ENCODE data around the gene USP24.
"Not testable (repeated sequence)": the region's sequence is repeated elsewhere in the genome, so short reads cannot be mapped to it uniquely, and the experiment has no call there.

Gene USP24

DNA sequence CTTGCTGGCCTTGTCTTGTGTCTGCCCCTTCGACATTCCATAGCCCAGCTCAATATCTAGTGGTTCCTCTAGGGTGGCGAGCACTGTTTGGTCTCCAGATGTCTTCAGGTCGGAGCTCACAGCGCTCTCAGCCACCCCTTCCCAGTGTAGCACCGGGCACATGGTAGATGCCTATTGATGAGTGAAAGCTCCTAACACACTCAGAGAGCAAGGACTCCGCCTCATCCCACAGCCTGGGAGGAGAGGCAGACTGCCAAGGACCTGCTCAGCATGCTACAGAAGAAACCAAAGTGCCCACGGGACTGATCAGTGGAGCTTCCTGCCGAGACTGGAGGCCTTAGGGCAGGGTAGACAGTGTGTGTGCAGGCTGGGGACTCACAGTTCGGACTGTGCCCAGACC is 164.9 kb downstream of the USP24 start:
- no peak for DNase-seq

DNA sequence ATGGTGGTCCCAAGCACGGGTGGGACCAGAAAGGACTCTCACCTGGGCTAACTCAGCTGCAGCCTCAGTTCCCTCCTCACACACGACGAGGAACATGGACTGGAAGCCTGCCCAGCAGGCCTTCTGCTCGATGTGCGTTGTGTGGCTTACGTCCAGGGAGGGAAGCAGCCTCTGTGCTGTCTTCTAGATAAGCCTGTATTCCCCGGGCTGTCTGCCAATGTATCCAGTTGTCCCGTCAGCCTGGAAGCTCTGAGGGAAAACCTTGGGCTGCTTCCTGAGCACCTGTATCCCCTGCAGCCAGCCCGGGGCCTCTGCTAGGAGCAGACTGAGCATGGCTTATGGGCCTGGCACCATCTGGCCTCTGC is 165.3 kb downstream of the USP24 start:
- DNase-seq, result no peak

DNA sequence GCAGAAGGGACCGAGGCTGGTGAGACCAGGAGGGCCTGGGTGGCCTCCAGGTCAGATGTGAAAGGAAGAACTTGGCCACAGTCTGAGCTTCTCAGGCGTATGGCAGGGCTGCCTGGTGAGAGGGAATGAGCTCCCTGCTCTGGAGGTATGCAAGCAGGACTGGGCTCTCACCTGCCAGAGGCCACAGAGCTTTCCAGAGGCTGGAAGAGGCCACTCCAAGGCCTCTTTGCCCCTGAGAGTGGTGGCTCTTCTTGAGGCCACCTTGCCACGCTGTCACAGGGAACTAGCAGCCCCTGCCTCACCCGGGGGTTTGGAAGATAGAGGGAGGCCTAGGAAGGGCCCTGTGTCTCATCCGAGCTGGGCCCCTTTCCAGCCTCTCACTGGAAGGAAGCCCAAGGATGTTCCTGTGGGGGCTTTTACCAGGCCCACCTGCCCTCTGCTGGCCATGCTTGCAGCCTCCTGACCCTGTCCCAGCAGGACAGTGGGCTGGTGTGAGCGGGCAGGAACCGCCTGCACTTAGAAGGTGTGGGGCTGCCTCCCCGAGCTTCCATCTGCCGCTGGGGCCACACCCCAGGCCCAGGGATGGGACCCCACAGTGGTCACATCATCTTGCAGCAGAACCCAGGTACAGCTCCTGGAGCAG is 165.8 kb downstream of the USP24 start:
- DNase-seq, result no peak

DNA sequence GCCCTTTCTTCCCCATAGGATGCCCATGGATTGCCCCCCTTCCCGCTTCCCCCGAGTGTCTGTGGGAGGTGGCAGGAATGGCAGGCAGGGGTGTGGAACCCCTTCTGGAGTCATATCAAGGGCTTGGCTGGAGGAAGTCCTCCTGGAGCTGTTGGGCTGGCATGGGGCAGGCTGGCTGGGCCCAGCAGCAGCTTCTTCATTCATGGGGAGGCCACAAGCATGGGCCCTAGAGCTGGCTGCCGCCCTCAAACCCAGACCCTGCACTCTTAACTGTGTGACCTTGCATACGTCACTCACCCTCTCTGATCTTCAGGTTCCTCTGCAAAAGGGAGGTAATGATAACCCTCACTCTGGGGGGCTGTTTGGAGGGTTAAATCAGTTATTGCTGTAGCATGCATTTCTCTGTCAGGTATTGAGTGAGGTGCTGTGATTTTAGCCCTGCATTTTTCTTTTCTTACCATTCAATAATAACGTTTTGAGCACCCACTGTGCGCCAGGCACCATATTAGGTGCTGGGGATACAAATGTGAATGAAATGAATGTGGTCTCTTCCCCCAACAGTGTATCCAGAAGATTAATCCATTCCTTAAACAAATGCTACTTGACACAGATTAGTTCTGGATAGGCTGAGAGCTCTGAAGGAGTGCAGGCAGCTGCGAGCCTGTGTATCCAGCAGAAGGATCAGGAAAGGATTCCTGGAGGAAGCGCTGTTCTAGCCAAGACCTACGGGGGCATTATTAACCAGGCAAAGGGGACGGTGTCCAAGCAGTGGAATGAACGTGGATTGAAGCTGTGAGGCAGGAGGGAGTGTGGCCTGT is 166.5 kb downstream of the USP24 start:
- no peak for DNase-seq

DNA sequence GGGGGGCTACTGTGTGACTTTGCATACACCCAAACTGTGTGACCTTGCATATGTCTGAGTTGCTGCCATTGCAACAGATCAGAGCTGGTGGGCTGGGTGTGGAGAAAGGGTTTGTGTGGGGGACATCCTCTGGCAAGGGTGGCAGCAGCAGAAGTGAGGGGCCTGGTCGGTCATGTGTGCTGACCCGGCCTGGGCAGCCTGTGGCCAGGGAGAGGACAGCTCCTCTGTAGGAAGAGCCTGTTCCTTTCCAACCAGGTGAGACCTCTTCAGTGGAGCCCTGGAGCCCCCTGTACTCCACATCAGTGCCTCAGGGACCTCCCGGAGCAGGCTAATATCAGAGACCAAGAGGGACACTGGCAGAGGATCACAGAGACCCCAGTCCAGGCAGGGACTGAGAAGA is 167.6 kb downstream of the USP24 start:
- no peak for DNase-seq

DNA sequence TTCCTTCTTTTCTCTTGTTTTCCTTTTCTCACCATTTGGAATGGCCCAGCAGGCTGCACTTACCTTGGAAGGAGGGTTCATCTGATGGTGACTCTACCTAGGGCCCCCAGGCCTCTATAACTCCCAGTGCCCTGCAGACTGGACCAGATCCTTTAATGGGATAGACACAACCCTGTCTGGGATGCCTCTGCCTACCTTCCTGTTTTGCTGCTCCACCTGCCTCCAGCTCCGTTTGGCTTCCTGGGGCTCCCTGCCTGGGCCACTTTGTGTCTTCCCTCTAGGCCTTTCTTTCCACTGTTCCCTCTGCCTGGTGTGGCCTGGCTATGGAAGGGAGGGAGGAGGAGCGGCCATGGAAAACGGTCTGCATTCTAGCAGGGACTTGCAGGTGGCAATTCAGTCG is 168.3 kb downstream of the USP24 start:
- no peak for DNase-seq

DNA sequence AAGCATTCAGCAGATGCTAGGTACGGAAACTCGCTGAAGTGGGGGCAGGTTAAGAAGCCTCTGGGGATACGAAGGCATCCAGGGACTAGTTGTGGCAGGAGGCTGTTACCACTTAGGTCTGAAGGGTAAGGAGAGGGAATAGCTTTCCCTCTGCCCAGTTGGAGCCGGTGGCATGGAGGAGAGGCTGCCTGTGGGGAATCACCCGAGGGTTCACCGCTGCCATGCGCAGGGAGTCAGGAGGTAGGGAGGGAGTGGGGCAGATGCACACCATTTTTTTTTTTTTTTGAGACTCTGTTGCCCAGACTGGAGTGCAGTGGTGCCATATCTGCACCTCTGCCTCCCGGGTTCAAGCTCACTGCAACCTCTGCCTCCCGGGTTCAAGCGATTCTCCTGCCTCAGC is 169.7 kb downstream of the USP24 start:
- DNase-seq, result no peak

DNA sequence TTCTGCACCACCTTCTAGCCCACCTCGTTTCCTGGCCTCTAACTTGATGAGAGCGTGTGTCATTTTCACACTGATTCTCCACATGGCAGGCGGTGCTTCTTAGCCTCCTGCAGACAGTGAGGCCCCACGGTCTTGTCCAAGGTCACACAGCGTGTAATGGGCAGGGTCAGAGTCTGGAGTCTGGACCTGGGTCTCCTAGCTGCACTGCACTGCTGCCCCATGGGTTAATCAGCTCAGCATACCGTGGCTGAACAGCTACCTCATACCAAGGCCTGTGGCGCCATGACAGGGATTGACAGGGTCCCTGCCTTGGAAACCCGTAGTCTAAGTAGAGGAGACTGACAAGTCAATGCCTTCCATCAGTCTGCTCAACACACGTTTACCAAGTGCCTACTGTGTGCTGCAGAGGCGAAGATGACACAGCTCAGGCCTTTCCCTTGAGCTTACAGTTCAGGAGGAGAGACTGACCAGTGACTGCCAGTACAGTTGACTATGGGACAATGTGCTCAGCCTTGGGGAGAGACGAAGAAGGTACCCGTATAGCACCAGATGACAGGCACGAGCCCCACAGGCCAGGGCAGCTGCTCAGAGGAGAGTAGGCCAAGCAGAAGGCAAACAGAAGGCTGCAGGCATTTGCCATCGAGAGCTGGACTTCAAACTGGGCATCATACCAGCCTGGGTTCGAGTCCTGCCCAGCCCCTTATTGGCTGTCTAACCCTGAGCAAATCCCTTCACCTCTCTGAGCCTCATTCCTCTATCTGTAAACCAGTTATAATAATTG is 170.4 kb downstream of the USP24 start:
- no peak for DNase-seq

DNA sequence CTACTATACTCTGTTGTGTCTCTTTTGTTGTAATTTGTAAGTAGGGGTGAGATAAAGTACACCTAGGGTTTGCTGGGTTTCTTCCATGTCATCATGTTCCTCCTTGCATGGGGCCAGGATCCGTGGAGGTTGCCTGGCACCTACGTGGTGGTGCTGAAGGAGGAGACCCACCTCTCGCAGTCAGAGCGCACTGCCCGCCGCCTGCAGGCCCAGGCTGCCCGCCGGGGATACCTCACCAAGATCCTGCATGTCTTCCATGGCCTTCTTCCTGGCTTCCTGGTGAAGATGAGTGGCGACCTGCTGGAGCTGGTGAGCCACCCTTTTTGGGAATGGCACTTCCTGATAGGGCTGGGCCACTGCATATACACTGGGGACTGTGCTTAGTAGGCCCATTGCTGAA is 171.4 kb downstream of the USP24 start:
- no peak for DNase-seq

DNA sequence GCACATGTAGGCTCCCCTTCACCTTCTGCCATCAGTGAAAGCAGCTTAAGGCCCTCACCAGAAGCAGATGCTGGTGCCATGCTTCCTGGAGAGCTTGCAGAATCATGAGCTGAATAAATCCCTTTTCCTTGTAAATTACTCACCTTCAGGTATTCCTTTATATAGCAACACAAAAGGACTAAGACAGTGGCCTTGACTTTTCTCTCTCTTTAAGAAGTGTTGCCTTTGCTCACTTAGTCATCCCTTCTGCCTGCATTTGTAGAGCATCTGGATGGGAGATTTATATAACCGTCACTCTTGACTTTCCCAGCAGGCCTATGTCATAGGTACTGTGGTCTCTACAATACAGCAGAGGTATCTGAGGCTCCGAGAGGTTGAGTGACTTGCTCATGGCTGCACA is 172.2 kb downstream of the USP24 start:
- no peak for DNase-seq

DNA sequence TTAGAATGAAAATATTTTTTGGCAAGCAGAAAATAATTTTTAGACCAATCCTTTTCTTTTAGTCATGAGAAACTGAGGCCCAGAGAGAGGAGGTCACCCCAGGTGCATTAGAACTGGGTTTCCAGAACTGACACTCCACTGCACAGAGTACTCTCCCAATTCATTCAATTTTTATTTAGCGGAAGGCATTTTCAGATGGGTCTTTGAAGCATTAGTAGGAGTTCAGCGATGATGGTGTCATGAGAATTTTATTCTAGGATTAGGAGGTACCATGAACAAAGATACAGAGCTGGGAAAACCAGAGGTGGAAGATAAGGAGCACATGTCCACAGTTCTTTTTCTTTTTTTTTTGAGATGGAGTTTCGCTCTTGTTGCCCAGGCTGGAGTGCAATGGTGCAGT is 173.6 kb downstream of the USP24 start:
- no peak for DNase-seq

DNA sequence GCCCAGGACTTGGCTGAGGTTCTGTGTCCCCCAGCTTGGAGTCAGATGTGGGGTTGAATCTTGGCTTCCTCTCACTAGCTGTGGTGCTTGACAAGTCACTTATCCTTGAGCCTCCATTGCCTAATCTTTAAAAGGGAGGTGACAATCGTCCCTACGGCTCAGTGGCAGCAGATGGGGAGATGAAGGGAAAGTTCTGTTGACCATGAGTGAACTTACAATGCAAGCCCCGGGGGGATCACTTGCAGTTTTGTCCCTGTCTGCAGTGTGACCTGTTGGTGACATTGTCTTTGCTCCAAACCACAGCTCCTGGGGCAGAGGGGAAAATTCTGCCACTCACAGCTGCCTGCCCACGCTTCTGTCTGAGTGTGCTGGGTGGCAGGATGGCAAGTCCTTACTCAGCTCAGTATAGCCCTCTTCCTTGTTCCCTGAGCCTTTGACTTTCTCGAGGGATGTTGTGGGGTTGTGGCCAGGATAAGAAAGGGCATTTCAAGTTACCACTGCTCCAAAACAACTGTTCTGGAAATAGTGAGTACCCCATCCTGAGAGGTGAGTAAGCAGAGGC is 174.2 kb downstream of the USP24 start:
- DNase-seq, result no peak

DNA sequence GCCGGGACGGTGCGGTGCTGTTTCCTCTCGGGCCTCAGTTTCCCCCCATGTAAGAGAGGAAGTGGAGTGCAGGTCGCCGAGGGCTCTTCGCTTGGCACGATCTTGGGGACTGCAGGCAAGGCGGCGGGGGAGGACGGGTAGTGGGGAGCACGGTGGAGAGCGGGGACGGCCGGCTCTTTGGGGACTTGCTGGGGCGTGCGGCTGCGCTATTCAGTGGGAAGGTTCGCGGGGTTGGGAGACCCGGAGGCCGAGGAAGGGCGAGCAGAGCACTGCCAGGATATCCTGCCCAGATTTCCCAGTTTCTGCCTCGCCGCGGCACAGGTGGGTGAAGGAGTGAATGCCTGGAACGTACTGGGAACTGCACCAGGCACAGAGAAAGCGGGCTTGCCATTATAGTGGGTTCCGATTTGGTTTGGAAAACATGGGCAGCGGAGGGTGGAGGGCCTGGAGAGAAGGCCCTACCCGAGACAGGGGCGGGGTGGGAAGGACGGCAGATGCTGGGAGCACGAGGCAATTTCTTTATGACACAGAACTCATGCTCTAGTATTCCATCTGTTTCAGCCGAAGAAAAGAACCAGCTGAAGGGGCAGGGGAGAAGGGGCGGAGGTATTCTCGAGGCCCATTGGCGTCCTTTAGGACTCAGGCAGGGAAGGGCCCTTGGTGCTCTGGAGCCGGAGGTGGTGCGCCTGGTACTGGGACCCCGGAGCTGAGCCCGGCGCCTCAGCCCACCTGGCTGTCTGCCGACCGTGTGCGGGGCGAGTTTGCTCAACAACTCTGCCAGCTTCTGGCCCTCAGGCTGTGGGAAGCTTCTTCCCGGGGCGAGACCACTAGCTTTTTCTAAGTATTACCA is 174.9 kb downstream of the USP24 start:
- DNase-seq, result no peak

DNA sequence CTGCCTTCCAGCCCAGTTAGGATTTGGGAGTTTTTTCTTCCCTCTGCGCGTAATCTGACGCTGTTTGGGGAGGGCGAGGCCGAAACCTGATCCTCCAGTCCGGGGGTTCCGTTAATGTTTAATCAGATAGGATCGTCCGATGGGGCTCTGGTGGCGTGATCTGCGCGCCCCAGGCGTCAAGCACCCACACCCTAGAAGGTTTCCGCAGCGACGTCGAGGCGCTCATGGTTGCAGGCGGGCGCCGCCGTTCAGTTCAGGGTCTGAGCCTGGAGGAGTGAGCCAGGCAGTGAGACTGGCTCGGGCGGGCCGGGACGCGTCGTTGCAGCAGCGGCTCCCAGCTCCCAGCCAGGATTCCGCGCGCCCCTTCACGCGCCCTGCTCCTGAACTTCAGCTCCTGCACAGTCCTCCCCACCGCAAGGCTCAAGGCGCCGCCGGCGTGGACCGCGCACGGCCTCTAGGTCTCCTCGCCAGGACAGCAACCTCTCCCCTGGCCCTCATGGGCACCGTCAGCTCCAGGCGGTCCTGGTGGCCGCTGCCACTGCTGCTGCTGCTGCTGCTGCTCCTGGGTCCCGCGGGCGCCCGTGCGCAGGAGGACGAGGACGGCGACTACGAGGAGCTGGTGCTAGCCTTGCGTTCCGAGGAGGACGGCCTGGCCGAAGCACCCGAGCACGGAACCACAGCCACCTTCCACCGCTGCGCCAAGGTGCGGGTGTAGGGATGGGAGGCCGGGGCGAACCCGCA is 175.7 kb downstream of the USP24 start, which contains the start of gene PCSK9:
Gene PCSK9, plus strand, starts transcription at position 207 of the 741 bp plus-strand sequence. Its CDS starts 290 bp downstream, at position 497.
- DNase-seq, result peak; percentile 73

DNA sequence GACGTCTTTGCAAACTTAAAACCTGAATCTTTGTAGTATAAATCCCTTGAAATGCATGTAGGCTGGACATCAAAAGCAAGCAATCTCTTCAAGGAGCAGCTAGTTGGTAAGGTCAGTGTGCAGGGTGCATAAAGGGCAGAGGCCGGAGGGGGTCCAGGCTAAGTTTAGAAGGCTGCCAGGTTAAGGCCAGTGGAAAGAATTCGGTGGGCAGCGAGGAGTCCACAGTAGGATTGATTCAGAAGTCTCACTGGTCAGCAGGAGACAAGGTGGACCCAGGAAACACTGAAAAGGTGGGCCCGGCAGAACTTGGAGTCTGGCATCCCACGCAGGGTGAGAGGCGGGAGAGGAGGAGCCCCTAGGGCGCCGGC is 176.2 kb downstream of the USP24 start:
- no peak for DNase-seq

DNA sequence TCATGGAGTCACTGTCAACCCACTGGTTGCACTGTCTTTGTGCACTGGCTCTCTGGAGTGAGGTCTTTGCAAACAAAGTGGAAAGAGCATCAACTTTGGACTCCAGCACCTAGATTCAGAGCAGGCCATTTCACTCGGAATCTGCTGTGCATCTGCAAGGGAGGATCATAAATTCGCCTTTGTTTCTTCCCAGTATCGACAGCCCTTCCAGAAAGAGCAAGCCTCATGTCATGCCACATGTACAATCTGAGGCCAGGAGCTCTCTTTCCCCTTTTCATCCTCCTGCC is 176.7 kb downstream of the USP24 start:
- DNase-seq, result no peak

DNA sequence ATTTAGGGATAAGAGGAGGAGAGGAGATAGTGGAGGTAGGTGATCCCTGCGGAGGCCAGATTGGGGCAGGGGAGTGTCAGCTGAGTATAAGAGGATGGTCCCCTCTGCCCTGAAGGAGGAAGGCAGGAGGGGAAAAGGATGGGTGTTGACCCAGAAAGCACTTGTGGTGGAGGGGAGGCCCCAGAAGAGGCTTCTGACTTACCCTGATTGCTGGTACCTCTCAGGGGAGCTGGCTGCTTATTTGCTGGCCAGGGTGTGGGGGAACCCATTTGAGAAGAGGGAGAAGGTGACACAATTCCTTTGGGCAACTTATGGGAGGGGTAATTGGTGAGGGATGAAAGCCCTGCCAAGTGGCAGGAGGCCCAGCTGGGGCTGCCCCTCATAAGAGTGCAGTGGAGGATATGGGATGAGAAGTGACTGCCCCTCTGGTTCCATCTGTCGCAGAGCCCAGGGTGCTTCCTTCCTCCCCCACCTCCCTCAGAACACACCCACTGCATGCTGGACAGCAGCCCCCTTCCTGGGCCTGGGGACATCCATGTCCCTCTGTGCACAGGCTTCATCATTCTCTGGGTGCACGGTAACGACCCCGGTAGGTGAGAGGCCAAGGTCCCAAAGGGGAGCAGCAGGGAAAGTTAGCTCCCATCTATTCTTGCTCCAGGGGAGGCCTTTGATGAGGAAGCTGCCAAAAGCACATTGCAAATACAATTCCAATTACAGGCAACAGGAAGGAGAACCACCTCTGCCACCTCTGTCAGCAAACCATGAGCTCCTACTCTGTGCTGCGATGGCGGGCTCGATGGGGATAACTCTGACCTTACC is 177.2 kb downstream of the USP24 start:
- DNase-seq, result no peak

DNA sequence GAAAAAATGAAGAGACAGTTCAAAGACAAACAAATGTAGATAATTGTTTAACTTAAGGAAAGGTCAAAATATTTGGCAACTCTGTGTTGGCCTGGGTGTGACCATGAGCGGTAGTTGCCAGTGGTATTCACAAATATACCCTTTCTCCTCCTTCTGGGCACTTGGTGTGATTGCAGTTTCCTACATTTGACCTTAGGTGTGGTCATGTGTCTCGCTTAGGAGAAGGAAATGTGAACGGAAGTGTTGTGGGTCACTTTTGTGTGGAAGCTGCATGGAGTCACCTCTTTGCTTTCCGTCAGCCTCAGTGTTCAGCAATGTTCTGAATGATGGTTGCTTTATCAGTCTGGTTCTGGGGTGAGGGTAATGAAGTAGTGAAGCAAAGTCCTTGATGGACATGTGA is 179.3 kb downstream of the USP24 start:
- DNase-seq, result peak; percentile 33

DNA sequence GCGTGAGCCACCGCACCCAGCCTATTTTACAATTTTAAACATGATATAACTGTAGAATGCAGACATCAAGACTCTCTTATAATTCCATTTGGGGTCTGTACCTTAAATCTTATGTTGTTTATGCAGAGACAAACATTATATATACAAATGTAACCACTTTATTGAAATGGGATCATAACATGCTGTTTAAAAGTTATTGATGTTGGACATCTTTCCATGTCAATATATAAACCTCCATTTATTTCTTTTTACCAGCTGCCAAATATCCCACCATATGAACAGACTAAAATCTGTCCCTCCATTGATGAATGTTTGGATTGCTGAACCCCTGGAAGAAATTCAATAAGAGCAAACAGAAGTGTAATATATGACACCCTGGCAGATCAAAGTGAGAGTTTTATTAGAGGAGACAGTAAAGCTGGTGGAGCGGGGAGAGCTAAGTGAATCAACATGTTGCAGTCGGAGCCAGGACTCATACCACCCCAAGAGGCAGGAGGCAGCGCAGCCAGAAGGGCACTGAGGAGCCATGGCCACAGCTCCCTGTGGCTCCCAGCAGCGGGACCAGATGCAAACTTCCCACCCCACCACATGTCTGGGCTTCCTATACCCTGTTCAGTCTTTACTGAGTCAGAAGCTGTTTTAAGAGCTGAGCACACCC is 180.6 kb downstream of the USP24 start:
- DNase-seq, result no peak

DNA sequence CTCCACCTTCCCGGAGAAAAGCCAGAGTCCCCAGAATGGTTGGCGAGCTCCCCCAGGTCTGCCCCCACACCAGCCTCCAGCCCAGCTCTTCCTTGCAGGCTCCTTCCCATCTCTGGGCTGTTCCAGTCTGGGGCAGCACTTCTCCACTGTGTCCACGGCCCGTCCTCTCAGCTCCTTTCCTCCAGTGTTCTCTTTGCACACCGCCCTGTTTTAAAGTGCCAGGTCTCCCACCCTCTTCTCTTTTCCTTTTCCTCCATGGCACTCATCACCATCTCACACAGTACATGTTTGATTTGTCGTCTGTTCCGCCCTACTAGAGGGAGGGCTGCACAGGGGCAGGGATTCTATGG is 181.9 kb downstream of the USP24 start:
- DNase-seq, result no peak

DNA sequence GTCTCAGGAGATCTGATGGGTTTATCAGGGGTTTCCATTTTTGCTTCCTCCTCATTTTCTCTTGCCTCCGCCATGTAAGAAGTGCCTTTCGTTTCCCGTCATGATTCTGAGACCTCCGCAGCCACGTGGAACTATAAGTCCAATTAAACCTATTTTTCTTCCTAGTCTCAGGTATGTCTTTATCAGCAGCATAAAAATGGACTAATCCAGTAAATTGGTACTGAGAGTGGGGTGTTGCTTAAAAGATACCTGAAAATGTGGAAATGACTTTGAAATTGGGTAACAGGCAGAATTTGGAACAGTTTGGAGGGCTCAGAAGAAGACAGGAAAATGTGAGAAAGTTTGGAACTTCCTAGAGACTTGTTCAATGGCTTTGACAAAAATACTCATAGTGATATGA is 184.1 kb downstream of the USP24 start:
- DNase-seq, result not testable (repeated sequence)

Measured in hematopoietic multipotent progenitor cell treated with erythropoietin and hydrocortisone succinate and interleukin-3 and kit ligand, for 4 days (in vitro differentiated cells).